ENCODE measurements around the gene THOC2.
"Not testable (repeated sequence)": the region's sequence is repeated elsewhere in the genome, so short reads cannot be mapped to it uniquely, and the experiment has no call there.

The THOC2 gene

DNA sequence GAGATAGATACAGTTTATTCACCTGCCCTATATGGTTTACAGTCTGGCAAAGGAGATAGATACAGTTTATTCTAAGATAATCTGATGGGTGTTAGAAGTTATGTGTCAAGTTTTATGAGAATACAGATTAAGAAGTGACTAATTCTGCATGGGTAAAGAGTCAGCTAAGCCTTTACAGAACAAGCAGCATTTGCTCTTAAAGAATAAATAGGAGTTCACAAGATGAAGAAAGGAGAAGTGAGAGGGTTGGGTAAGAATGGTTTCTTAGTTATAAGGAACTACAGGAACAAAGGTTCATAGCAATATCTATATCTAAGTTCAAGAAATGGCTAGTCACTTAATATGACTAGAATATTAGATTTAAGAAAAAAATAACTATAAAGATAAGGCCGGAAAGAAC, 47.6 kb downstream of the THOC2 start:
- TF ChIP-seq GABPA (IDR thresholded peaks at IDR 0.05; ENCODE audit: low read depth) (no peak), SPI1 (IDR thresholded peaks at IDR 0.05; ENCODE audit: borderline replicate concordance, low read depth) (peak; percentile 83)
- peak in 1 of 2 experiments; percentile 3 for DNase-seq (ENCODE audit: low read depth in 1 of 2, low spot score in 1 of 2)
- Histone ChIP-seq H3K27me3 (ENCODE audit: insufficient read depth, poor library complexity, severe bottlenecking) (no peaks in the 10 kb centered on the region), H3K4me3 (replicated peaks; ENCODE audit: insufficient read depth, low read length) (no peak overlapping the region), H3K27ac (replicated peaks) (0 out of 2 replicates have a peak overlapping the region, but pooled peaks have one; percentile 11)

DNA sequence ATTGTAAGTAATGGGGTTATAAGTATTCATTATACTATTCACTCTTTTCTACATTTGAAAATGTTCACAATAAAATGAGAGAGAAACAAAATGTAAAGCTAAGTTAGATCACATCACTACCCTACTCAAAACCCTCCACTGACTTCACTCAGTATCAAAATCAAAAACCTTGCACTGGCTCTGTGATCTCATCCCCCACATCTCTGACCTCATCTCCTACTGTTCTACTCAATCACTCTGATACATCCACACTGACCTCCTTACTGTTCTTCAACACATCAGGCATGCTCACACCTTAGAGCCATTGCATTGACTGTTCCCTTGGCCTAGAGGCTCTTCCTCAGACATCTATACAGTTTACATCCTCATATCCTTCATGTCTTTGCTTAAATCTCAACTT, 50.7 kb downstream of the THOC2 start:
- TF ChIP-seq POLR2AphosphoS5 (IDR thresholded peaks at IDR 0.05; ENCODE audit: low read depth) (no peak), SPI1 (IDR thresholded peaks at IDR 0.05; ENCODE audit: borderline replicate concordance, low read depth) (no peak), GABPA (IDR thresholded peaks at IDR 0.05; ENCODE audit: low read depth) (no peak)
- TF ChIP-seq, protein P1, sequence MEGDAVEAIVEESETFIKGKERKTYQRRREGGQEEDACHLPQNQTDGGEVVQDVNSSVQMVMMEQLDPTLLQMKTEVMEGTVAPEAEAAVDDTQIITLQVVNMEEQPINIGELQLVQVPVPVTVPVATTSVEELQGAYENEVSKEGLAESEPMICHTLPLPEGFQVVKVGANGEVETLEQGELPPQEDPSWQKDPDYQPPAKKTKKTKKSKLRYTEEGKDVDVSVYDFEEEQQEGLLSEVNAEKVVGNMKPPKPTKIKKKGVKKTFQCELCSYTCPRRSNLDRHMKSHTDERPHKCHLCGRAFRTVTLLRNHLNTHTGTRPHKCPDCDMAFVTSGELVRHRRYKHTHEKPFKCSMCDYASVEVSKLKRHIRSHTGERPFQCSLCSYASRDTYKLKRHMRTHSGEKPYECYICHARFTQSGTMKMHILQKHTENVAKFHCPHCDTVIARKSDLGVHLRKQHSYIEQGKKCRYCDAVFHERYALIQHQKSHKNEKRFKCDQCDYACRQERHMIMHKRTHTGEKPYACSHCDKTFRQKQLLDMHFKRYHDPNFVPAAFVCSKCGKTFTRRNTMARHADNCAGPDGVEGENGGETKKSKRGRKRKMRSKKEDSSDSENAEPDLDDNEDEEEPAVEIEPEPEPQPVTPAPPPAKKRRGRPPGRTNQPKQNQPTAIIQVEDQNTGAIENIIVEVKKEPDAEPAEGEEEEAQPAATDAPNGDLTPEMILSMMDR (IDR thresholded peaks at IDR 0.05; ENCODE audit: insufficient read depth, low read length), result no peak
- TF ChIP-seq, protein P2, sequence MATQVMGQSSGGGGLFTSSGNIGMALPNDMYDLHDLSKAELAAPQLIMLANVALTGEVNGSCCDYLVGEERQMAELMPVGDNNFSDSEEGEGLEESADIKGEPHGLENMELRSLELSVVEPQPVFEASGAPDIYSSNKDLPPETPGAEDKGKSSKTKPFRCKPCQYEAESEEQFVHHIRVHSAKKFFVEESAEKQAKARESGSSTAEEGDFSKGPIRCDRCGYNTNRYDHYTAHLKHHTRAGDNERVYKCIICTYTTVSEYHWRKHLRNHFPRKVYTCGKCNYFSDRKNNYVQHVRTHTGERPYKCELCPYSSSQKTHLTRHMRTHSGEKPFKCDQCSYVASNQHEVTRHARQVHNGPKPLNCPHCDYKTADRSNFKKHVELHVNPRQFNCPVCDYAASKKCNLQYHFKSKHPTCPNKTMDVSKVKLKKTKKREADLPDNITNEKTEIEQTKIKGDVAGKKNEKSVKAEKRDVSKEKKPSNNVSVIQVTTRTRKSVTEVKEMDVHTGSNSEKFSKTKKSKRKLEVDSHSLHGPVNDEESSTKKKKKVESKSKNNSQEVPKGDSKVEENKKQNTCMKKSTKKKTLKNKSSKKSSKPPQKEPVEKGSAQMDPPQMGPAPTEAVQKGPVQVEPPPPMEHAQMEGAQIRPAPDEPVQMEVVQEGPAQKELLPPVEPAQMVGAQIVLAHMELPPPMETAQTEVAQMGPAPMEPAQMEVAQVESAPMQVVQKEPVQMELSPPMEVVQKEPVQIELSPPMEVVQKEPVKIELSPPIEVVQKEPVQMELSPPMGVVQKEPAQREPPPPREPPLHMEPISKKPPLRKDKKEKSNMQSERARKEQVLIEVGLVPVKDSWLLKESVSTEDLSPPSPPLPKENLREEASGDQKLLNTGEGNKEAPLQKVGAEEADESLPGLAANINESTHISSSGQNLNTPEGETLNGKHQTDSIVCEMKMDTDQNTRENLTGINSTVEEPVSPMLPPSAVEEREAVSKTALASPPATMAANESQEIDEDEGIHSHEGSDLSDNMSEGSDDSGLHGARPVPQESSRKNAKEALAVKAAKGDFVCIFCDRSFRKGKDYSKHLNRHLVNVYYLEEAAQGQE (IDR thresholded peaks at IDR 0.05; ENCODE audit: insufficient replicate concordance, low read depth), result no peak
- DNase-seq (ENCODE audit: low read depth in 1 of 2, low spot score in 1 of 2), result no peak
- no peaks in the 10 kb centered on the region for H3K27me3 ChIP-seq (ENCODE audit: insufficient read depth, poor library complexity, severe bottlenecking)
- H3K27ac ChIP-seq (replicated peaks), result no peak overlapping the region
- no peak overlapping the region for H3K4me3 ChIP-seq (replicated peaks; ENCODE audit: insufficient read depth, low read length)

DNA sequence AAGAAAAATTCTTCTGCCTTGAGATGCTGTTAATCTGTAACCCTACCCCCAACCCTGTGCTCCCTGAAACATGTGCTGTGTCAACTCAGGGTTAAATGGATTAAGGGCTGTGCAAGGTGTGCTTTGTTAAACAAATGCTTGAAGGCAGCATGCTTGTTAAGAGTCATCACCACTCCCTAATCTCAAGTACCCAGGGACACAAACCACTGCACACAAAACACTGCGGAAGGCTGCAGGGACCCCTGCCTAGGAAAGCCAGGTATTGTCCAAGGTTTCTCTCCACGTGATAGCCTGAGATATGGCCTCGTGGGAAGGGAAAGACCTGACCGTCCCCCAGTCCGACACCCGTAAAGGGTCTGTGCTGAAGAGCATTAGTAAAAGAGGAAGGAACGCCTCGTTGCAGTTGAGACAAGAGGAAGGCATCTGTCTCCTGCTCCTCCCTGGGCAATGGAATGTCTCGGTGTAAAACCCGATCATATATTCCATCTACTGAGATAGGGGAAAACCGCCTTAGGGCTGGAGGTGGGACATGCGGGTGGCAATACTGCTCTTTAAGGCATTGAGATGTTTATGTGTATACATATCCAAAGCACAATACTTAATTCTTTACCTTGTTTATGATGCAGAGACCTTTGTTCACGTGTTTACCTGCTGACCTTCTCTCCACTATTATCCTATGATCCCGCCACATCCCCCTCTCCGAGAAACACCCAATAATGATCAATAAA, 53.0 kb downstream of the THOC2 start:
- not testable (repeated sequence) for H3K27me3 ChIP-seq (ENCODE audit: insufficient read depth, poor library complexity, severe bottlenecking); H3K4me3 ChIP-seq (replicated peaks; ENCODE audit: insufficient read depth, low read length); H3K27ac ChIP-seq (replicated peaks); DNase-seq (ENCODE audit: low read depth in 1 of 2, low spot score in 1 of 2)

DNA sequence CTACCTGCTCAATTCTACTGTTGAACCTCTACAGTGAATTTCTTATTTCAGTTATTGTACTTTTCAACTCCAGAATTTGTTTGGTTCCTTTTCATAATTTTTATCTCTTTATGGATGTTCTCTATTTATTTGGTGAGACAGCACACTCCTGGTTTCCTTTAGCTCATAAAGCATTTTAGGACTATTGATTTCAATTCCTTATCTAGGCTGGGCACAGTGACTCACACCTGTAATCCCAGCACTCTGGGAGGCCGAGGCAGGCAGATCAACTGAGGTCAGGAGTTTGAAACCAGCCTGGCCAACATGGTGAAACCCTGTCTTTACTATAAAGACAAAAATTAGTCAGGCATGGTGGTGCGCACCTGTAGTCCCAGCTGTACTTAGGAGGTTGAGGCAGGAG, 57.7 kb downstream of the THOC2 start:
- H3K27me3 ChIP-seq (ENCODE audit: insufficient read depth, poor library complexity, severe bottlenecking), result no peaks in the 10 kb centered on the region
- no peak for TF ChIP-seq SPI1 (IDR thresholded peaks at IDR 0.05; ENCODE audit: borderline replicate concordance, low read depth)
- no peak for TF ChIP-seq POLR2AphosphoS5 (IDR thresholded peaks at IDR 0.05; ENCODE audit: low read depth)
- TF ChIP-seq, protein P1 (IDR thresholded peaks at IDR 0.05; ENCODE audit: insufficient read depth, low read length), result no peak
- TF ChIP-seq, protein P2 (IDR thresholded peaks at IDR 0.05; ENCODE audit: insufficient replicate concordance, low read depth), result no peak
- no peak for TF ChIP-seq GABPA (IDR thresholded peaks at IDR 0.05; ENCODE audit: low read depth)
- no peak for DNase-seq (ENCODE audit: low read depth in 1 of 2, low spot score in 1 of 2)
- H3K4me3 ChIP-seq (replicated peaks; ENCODE audit: insufficient read depth, low read length), result no peak overlapping the region
- no peak overlapping the region for H3K27ac ChIP-seq (replicated peaks)

DNA sequence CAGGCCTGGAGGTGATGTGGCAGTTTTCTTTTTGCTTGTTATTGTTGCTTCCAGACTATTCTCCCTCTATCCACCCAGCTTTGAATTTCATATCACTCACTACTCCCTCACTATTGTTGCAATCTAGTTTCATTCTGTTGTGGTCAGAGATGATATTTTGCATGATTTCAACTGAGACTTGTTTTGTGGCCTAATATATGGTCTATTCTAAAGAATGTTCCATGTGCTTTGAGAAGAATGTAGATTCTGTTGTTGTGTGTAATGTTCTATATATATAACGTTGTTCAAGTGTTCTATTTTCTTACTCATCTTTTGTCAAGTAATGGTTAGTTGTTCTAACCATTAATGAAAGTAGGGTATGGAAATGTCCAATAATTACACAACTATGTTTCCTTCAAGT, 59.0 kb downstream of the THOC2 start:
- H3K27ac ChIP-seq (replicated peaks), result no peak overlapping the region
- no peak for DNase-seq (ENCODE audit: low read depth in 1 of 2, low spot score in 1 of 2)
- TF ChIP-seq GABPA (IDR thresholded peaks at IDR 0.05; ENCODE audit: low read depth), result no peak
- H3K27me3 ChIP-seq (ENCODE audit: insufficient read depth, poor library complexity, severe bottlenecking), result no peaks in the 10 kb centered on the region
- H3K4me3 ChIP-seq (replicated peaks; ENCODE audit: insufficient read depth, low read length), result no peak overlapping the region
